ENCODE data around the gene TSC22D3.

The TSC22D3 gene

GRCh38 chrX:107766470-107767150 lies 9.0 kb downstream of the TSC22D3 start:
- Histone ChIP-seq H3K9ac (ENCODE audit: low read length) (no peak overlapping the region), H2AFZ (ENCODE audit: low read depth, low read length, severe bottlenecking) (no peak overlapping the region), H3K27me3 (ENCODE audit: low read length) (no peaks in the 10 kb centered on the region), H4K20me1 (ENCODE audit: low read depth, low read length) (no peaks in the 10 kb centered on the region), H3K36me3 (ENCODE audit: low read length) (no peaks in the 10 kb centered on the region), H3K4me3 (ENCODE audit: insufficient read depth, low read length, poor library complexity, severe bottlenecking) (no peak overlapping the region), H3F3A (ENCODE audit: insufficient read depth) (no peaks in the 10 kb centered on the region), H3K4me2 (ENCODE audit: low read depth, low read length, poor library complexity, severe bottlenecking) (no peak overlapping the region), H3K27ac (ENCODE audit: low read depth, low read length) (no peak overlapping the region), H3K79me2 (ENCODE audit: insufficient read depth, low read length) (no peaks in the 10 kb centered on the region), H3K9me3 (ENCODE audit: insufficient read depth, low read length) (no peaks in the 10 kb centered on the region), H3K9me2 (replicated peaks; ENCODE audit: insufficient read depth, low read length) (no peaks in the 10 kb centered on the region)
- TF ChIP-seq, protein P1, sequence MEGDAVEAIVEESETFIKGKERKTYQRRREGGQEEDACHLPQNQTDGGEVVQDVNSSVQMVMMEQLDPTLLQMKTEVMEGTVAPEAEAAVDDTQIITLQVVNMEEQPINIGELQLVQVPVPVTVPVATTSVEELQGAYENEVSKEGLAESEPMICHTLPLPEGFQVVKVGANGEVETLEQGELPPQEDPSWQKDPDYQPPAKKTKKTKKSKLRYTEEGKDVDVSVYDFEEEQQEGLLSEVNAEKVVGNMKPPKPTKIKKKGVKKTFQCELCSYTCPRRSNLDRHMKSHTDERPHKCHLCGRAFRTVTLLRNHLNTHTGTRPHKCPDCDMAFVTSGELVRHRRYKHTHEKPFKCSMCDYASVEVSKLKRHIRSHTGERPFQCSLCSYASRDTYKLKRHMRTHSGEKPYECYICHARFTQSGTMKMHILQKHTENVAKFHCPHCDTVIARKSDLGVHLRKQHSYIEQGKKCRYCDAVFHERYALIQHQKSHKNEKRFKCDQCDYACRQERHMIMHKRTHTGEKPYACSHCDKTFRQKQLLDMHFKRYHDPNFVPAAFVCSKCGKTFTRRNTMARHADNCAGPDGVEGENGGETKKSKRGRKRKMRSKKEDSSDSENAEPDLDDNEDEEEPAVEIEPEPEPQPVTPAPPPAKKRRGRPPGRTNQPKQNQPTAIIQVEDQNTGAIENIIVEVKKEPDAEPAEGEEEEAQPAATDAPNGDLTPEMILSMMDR (IDR thresholded peaks at IDR 0.05; ENCODE audit: insufficient read depth, low read length, poor library complexity, severe bottlenecking), result no peak
- TF ChIP-seq EZH2phosphoT487 (conservative IDR thresholded peaks at IDR 0.05; ENCODE audit: low read length), result no peak

DNA sequence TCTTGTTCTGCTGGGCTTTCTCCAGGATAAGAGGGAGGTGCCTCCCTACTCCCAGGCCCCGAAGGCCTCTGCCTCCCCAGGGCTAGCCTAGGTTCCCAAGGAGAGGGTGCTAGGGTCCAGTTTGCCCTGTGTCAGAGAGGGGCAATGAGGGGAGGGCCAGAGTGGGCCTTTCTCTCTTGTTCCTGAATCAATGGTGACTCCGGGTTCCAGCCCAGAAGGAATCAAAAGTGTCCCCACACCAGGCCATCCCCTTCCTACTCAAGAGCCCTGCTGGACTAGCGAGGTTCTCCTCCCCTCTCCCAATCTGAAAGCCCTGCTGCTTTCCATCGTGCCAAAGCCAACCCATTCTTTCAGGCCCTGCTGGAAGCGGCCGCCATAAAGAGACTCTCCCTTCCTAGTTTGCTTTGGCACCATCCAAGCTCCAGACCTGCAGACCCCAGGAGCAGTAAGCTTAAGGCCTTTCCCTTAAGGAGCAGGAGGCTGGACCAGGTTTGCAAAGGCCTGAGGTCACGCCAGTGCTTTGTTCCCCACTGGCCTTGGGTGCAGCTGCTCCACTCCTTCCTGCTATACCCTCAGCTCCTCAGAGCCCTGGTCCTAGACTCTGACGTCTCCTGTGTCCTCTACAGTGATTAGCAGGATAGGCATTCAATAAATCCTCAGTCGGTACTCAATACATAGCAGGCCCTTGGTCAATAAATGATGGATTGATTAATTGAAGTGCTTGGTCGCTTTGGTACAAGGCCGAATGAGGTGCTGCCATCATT lies 10.6 kb downstream of the TSC22D3 start:
- Histone ChIP-seq H3K4me2 (ENCODE audit: low read depth, low read length, poor library complexity, severe bottlenecking) (no peak overlapping the region), H3K9me2 (replicated peaks; ENCODE audit: insufficient read depth, low read length) (no peaks in the 10 kb centered on the region), H2AFZ (ENCODE audit: low read depth, low read length, severe bottlenecking) (no peak overlapping the region), H3K4me3 (ENCODE audit: insufficient read depth, low read length, poor library complexity, severe bottlenecking) (no peak overlapping the region), H4K20me1 (ENCODE audit: low read depth, low read length) (no peaks in the 10 kb centered on the region), H3K27ac (ENCODE audit: low read depth, low read length) (no peak overlapping the region), H3K36me3 (ENCODE audit: low read length) (no peaks in the 10 kb centered on the region), H3K9ac (ENCODE audit: low read length) (no peak overlapping the region), H3F3A (ENCODE audit: insufficient read depth) (no peaks in the 10 kb centered on the region), H3K79me2 (ENCODE audit: insufficient read depth, low read length) (no peaks in the 10 kb centered on the region), H3K9me3 (ENCODE audit: insufficient read depth, low read length) (no peaks in the 10 kb centered on the region), H3K27me3 (ENCODE audit: low read length) (no peaks in the 10 kb centered on the region)
- TF ChIP-seq, protein P1 (IDR thresholded peaks at IDR 0.05; ENCODE audit: insufficient read depth, low read length, poor library complexity, severe bottlenecking), result no peak
- TF ChIP-seq EZH2phosphoT487 (conservative IDR thresholded peaks at IDR 0.05; ENCODE audit: low read length), result no peak

DNA sequence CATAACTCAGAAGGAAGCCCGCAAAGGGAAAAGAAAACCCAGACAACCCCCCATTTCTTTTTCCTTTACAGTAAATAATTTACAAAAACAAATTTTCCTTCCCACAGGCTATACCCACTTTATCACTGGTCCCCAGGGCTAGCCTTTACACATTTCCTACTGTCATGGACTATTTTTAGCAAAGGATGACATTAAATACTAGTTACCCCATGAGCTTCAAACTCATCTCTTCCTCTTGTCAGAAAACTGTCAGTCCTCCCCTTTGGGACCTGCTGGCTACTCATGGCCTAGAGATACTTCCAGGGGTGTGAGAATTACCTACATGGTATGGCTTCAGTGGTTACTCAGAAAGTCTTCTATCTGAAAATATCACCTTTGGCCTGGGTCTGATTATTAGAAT lies 11.9 kb downstream of the TSC22D3 start:
- Histone ChIP-seq H3F3A (ENCODE audit: insufficient read depth) (no peaks in the 10 kb centered on the region), H3K4me3 (ENCODE audit: insufficient read depth, low read length, poor library complexity, severe bottlenecking) (no peak overlapping the region), H3K4me2 (ENCODE audit: low read depth, low read length, poor library complexity, severe bottlenecking) (no peak overlapping the region), H3K79me2 (ENCODE audit: insufficient read depth, low read length) (no peaks in the 10 kb centered on the region), H3K36me3 (ENCODE audit: low read length) (no peaks in the 10 kb centered on the region), H2AFZ (ENCODE audit: low read depth, low read length, severe bottlenecking) (no peak overlapping the region), H4K20me1 (ENCODE audit: low read depth, low read length) (no peaks in the 10 kb centered on the region), H3K27me3 (ENCODE audit: low read length) (no peaks in the 10 kb centered on the region), H3K9me2 (replicated peaks; ENCODE audit: insufficient read depth, low read length) (no peaks in the 10 kb centered on the region), H3K9me3 (ENCODE audit: insufficient read depth, low read length) (no peaks in the 10 kb centered on the region), H3K9ac (ENCODE audit: low read length) (no peak overlapping the region), H3K27ac (ENCODE audit: low read depth, low read length) (no peak overlapping the region)
- no peak for TF ChIP-seq EZH2phosphoT487 (conservative IDR thresholded peaks at IDR 0.05; ENCODE audit: low read length)
- TF ChIP-seq, protein P1 (IDR thresholded peaks at IDR 0.05; ENCODE audit: insufficient read depth, low read length, poor library complexity, severe bottlenecking), result no peak

All from SU-DHL-6 (cell line).